H1 (cell line): ENCODE results near the gene FGD5. TPM values are rescaled to one million over a fixed set of nuclear protein-coding genes. Genes with fewer than 3 reads are reported as not detected.

ENCODE experiments used
- CTCF ChIA-PET: fragments of 300-600 bp; sonication (Branson Sonifier 250); formaldehyde crosslinking; loops from one replicate; lab custom pipeline; 2021; ENCODE audit not compliant: partially characterized antibody; lab: Charles Lee
- POLR2A ChIA-PET: fragments of 300-600 bp; sonication (Branson Sonifier 250); formaldehyde crosslinking; loops from one replicate; lab custom pipeline; 2021; ENCODE audit warnings: inconsistent platforms; ENCODE audit not compliant: partially characterized antibody; lab: Charles Lee
- DNase-seq, 2 experiments: peaks; one replicate each; pipeline versions ENCODE4 v3.0.0 to v3.0.0-alpha.2; 2010 to 2022; ENCODE audit warnings: low spot score in 2 of 2, low read depth in 1 of 2, mixed read lengths in 1 of 2
- FAIRE-seq: peaks from 2 replicates; lab custom pipeline; 2011; peaks lifted over from hg19 to GRCh38; lab: Jason Lieb, UNC
- H2AFZ ChIP-seq: 2 replicates; pipeline ENCODE4 v1.8.1; 2012; ENCODE audit warnings: low read length, inconsistent platforms
- H2AK5ac ChIP-seq: 2 replicates; pipeline ENCODE4 v1.6.1; 2013; ENCODE audit warnings: low read depth, low read length
- H2BK120ac ChIP-seq: replicated peaks from 2 replicates; pipeline ENCODE3; 2013; ENCODE audit warnings: low read depth, low read length, inconsistent platforms
- H2BK12ac ChIP-seq: 2 replicates; pipeline ENCODE4 v1.6.1; 2013; ENCODE audit warnings: low read depth, low read length
- H2BK15ac ChIP-seq: 2 replicates; pipeline ENCODE4 v1.6.1; 2013; ENCODE audit warnings: low read length
- H2BK20ac ChIP-seq: 2 replicates; pipeline ENCODE4 v1.6.1; 2013; ENCODE audit warnings: low read length
- H2BK5ac ChIP-seq: 2 replicates; pipeline ENCODE4 v1.6.1; 2013; ENCODE audit warnings: low read depth, low read length
- H3K14ac ChIP-seq: 2 replicates; pipeline ENCODE4 v1.6.1; 2013; ENCODE audit warnings: inconsistent platforms; ENCODE audit not compliant: insufficient read length
- H3K18ac ChIP-seq: 2 replicates; pipeline ENCODE4 v1.6.1; 2013; ENCODE audit warnings: low read length; ENCODE audit errors: extremely low read depth
- H3K23ac ChIP-seq: 2 replicates; pipeline ENCODE4 v1.6.1; 2013; ENCODE audit warnings: inconsistent platforms; ENCODE audit not compliant: insufficient read length
- H3K23me2 ChIP-seq: 2 replicates; pipeline ENCODE4 v1.6.1; 2013; ENCODE audit warnings: low read depth, low read length
- H3K27ac ChIP-seq: 2 replicates; pipeline ENCODE4 v1.6.1; 2011; ENCODE audit warnings: low read depth, low read length, inconsistent platforms
- H3K27me3 ChIP-seq, 4 experiments: replicated peaks in 1 of 4; 1 replicate in 1 of 4; 2 replicates in 3 of 4; pipeline versions ENCODE4 v1.6.1 to v1.8.1; 2011 to 2013; ENCODE audit warnings: low read length in 3 of 4, mild to moderate bottlenecking in 3 of 4, inconsistent platforms in 2 of 4, mixed read lengths in 2 of 4, moderate library complexity in 1 of 4; ENCODE audit not compliant: control insufficient read depth in 3 of 4, insufficient read depth in 3 of 4; ENCODE audit errors: extremely low read depth in 1 of 4
- H3K36me3 ChIP-seq, 4 experiments: 2 replicates each; pipeline versions ENCODE4 v1.6.1 to v1.8.1; 2011 to 2013; ENCODE audit warnings: mild to moderate bottlenecking in 4 of 4, low read length in 3 of 4, moderate library complexity in 2 of 4, control low read depth in 1 of 4, inconsistent platforms in 1 of 4; ENCODE audit not compliant: insufficient read depth in 4 of 4, control insufficient read depth in 2 of 4
- H3K4ac ChIP-seq: replicated peaks from 2 replicates; pipeline ENCODE3; 2013; ENCODE audit warnings: low read length, low read depth, mixed read lengths, inconsistent platforms; ENCODE audit not compliant: insufficient read length
- H3K4me1 ChIP-seq, 4 experiments: replicated peaks in 1 of 4; 1 replicate in 1 of 4; 2 replicates in 3 of 4; pipeline versions ENCODE4 v1.6.1 to v1.8.1; 2011 to 2013; ENCODE audit warnings: low read length in 3 of 4, inconsistent platforms in 2 of 4, mixed read lengths in 1 of 4; ENCODE audit not compliant: insufficient read depth in 4 of 4, control insufficient read depth in 3 of 4
- H3K4me2 ChIP-seq, 2 experiments: 2 replicates each; pipeline versions ENCODE4 v1.6.1 to v1.8.1; 2011 to 2013; ENCODE audit warnings: low read depth in 2 of 2, low read length in 2 of 2, control low read depth in 1 of 2, inconsistent platforms in 1 of 2, mild to moderate bottlenecking in 1 of 2; ENCODE audit not compliant: insufficient read depth in 1 of 2
- H3K4me3 ChIP-seq, 4 experiments: fragments of 200-600, 300-600 bp in 1 of 4; sonication (generic), shearing (Covaris generic), sonication (Bioruptor Twin) in 1 of 4; 2 replicates each; pipeline versions ENCODE4 v1.5.1 to v1.8.1; 2011 to 2016; ENCODE audit warnings: low read length in 4 of 4, low read depth in 3 of 4, control low read depth in 2 of 4, inconsistent platforms in 2 of 4, mild to moderate bottlenecking in 2 of 4, mixed read lengths in 1 of 4, moderate library complexity in 1 of 4; ENCODE audit not compliant: insufficient read depth in 2 of 4; ENCODE audit errors: extremely low read depth in 1 of 4
- H3K56ac ChIP-seq: replicated peaks from 2 replicates; pipeline ENCODE3; 2013; ENCODE audit warnings: low read depth, mild to moderate bottlenecking, mixed read lengths, low read length, inconsistent platforms; ENCODE audit not compliant: insufficient read length
- H3K79me1 ChIP-seq: 2 replicates; pipeline ENCODE4 v1.6.1; 2013; ENCODE audit warnings: low read depth, low read length, control low read depth
- H3K79me2 ChIP-seq, 2 experiments: 2 replicates each; pipeline versions ENCODE4 v1.6.1 to v1.8.1; 2012 to 2013; ENCODE audit warnings: low read length in 2 of 2, mild to moderate bottlenecking in 2 of 2, inconsistent platforms in 1 of 2; ENCODE audit not compliant: insufficient read depth in 2 of 2, control insufficient read depth in 1 of 2
- H3K9ac ChIP-seq, 4 experiments: replicated peaks in 1 of 4; 1 replicate in 1 of 4; 2 replicates in 3 of 4; pipeline versions ENCODE4 v1.6.1 to v1.8.1; 2011 to 2013; ENCODE audit warnings: low read depth in 3 of 4, low read length in 3 of 4, control low read depth in 2 of 4, mild to moderate bottlenecking in 2 of 4, moderate library complexity in 2 of 4, inconsistent platforms in 1 of 4; ENCODE audit errors: extremely low read depth in 1 of 4
- H3K9me3 ChIP-seq, 2 experiments: 2 replicates each; pipeline versions ENCODE4 v1.6.1 to v1.8.1; 2012 to 2013; ENCODE audit warnings: mild to moderate bottlenecking in 2 of 2, moderate library complexity in 2 of 2, control low read depth in 1 of 2, inconsistent platforms in 1 of 2, low read depth in 1 of 2, low read length in 1 of 2, mixed read lengths in 1 of 2; ENCODE audit not compliant: insufficient read depth in 2 of 2
- H4K20me1 ChIP-seq, 2 experiments: replicated peaks in 1 of 2; 2 replicates each; pipeline versions ENCODE3 to v1.8.1; 2011 to 2013; ENCODE audit warnings: inconsistent platforms in 2 of 2, low read length in 2 of 2, mild to moderate bottlenecking in 1 of 2; ENCODE audit not compliant: insufficient read depth in 2 of 2, control insufficient read depth in 1 of 2
- H4K5ac ChIP-seq: 2 replicates; pipeline ENCODE4 v1.6.1; 2013; ENCODE audit warnings: low read length, low read depth, mixed read lengths, inconsistent platforms; ENCODE audit not compliant: insufficient read length
- H4K8ac ChIP-seq: 2 replicates; pipeline ENCODE4 v1.8.0; 2013; ENCODE audit warnings: mild to moderate bottlenecking, moderate library complexity, low read length, inconsistent platforms; ENCODE audit not compliant: insufficient read depth; ENCODE audit errors: extremely low read depth
- H4K91ac ChIP-seq: replicated peaks from 2 replicates; pipeline ENCODE3; 2013; ENCODE audit warnings: low read length, mixed read lengths, inconsistent platforms; ENCODE audit not compliant: insufficient read length
- CTCF ChIP-seq, 3 experiments: IDR thresholded peaks; 1 replicate in 2 of 3; 2 replicates in 1 of 3; pipeline versions ENCODE4 v1.5.1 to v1.6.1; 2011; ENCODE audit warnings: low read length in 3 of 3, mild to moderate bottlenecking in 3 of 3, inconsistent platforms in 2 of 3, low read depth in 1 of 3, moderate library complexity in 1 of 3; ENCODE audit not compliant: insufficient read depth in 1 of 3; ENCODE audit errors: control extremely low read depth in 1 of 3
- JUN ChIP-seq: IDR thresholded peaks from 2 replicates; pipeline ENCODE4 v1.6.1; 2011; ENCODE audit warnings: low read depth, mild to moderate bottlenecking, improper control_type of control experiment, low read length
- KDM4A ChIP-seq: IDR thresholded peaks from one replicate; pipeline ENCODE4 v1.7.1; 2012; ENCODE audit warnings: low read depth, mild to moderate bottlenecking, moderate library complexity, low read length, inconsistent platforms; ENCODE audit not compliant: severe bottlenecking
- RBBP5 ChIP-seq: IDR thresholded peaks from 2 replicates; pipeline ENCODE4 v1.7.1; 2012; ENCODE audit warnings: low read depth, mild to moderate bottlenecking, inconsistent platforms, low read length, moderate library complexity, borderline replicate concordance
- SAP30 ChIP-seq: fragments of 300-600 bp; sonication (generic); IDR thresholded peaks from 2 replicates; pipeline ENCODE4 v1.7.1; 2012; ENCODE audit warnings: low read length, moderate library complexity, mild to moderate bottlenecking, inconsistent platforms; ENCODE audit not compliant: insufficient read depth, insufficient replicate concordance
- TCF12 ChIP-seq: IDR thresholded peaks from 2 replicates; pipeline ENCODE4 v1.6.1; 2011; ENCODE audit warnings: low read depth, mild to moderate bottlenecking, low read length
- YY1 ChIP-seq: IDR thresholded peaks from 2 replicates; pipeline ENCODE4 v1.6.1; 2011; ENCODE audit warnings: low read depth, mild to moderate bottlenecking, low read length
- WGBS, 2 experiments: shearing (Covaris generic) in 1 of 2; methylation state at CpG; one replicate each; pipeline versions ENCODE4 v1.1.6 to v1.1.7; 2013 to 2015; ENCODE audit warnings: low lambda C conversion rate in 2 of 2, mixed read lengths in 2 of 2, inconsistent platforms in 1 of 2, low coverage in 1 of 2, missing lambda C conversion rate in 1 of 2; ENCODE audit not compliant: insufficient replicate concordance in 2 of 2, insufficient coverage in 1 of 2, insufficient read length in 1 of 2; ENCODE audit errors: extremely low coverage in 1 of 2, missing lambda C conversion rate in 1 of 2; 5-methylcytosine and 5-hydroxymethylcytosine counted together
- polyA plus RNA-seq, 7 experiments: library from polyadenylated mRNA; depleted of rRNA in 3 of 7; stranded (reverse) in 5 of 7; unstranded in 2 of 7; fragments of >200 nt in 5 of 7; fragments of 200-250 nt in 2 of 7; gene quantifications; 1 replicate in 5 of 7; 2 replicates in 1 of 7; 4 replicates in 1 of 7; pipeline versions ENCODE4 v1.2.1 to v1.2.3, GENCODE V29; 2011 to 2013; ENCODE audit warnings: missing spikeins in 2 of 7, mixed read lengths in 2 of 7
- total RNA-seq: library from RNA; stranded (reverse); fragmentation: NEBNext Ultra II Directional; extraction: Animal tissue kit (Norgen Biotek cat#: 25700); gene quantifications from 2 replicates; pipeline ENCODE4 v1.2.1, GENCODE V29; 2021

The FGD5 gene
- total and polyA plus RNA-seq, 2 of the 8 experiments (the other 6 are each of a cell fraction or from before 2014, with no cell fraction given) = 4.7 to 14.3 TPM

- H4K5ac ChIP-seq = no peak overlapping the region
- H2AFZ ChIP-seq = no peak overlapping the region
- no peaks in the 10 kb centered on the region for H3K9me3 ChIP-seq
- no peak for TF ChIP-seq KDM4A
- TF ChIP-seq TCF12 = no peak
- TF ChIP-seq SAP30 = no peak
- no peak for TF ChIP-seq RBBP5
- TF ChIP-seq JUN = no peak
- no peak for TF ChIP-seq YY1
- TF ChIP-seq CTCF (IDR thresholded peaks at IDR 0.05; ENCODE audit: control extremely low read depth in 1 of 3, insufficient read depth in 1 of 3, low read depth in 1 of 3, low read length in 3 of 3) = no peak
- TF ChIP-seq, all 59 proteins: peak for 0
- Histone ChIP-seq H2AK5ac (no peak overlapping the region), H3K36me3 (no peaks in the 10 kb centered on the region), H2BK5ac (no peak overlapping the region), H3K4ac (no peak overlapping the region), H4K91ac (no peak overlapping the region), H3K23me2 (no peaks in the 10 kb centered on the region; the same call in 1 of the 2 replicates), H3K18ac (no peak overlapping the region), H2BK120ac (no peak overlapping the region), H3K27ac (no peak overlapping the region), H3K4me3 (no peak overlapping the region), H2BK12ac (no peak overlapping the region; the same call in 1 of the 2 replicates), H3K79me2 (no peaks in the 10 kb centered on the region), H3K14ac (no peak overlapping the region), H2BK15ac (no peak overlapping the region), H3K4me1 (peaks cover 4 to 16% (median 13%) of the 10 kb centered on the region in 4 experiments), H3K9ac (peak overlapping the region in 1 of 4 experiments; percentile 4; a peak in 2 of 7 replicates), H3K27me3 (no peaks in the 10 kb centered on the region), H4K20me1 (no peaks in the 10 kb centered on the region), H3K79me1 (no peaks in the 10 kb centered on the region), H4K8ac (no peak overlapping the region), H3K23ac (no peak overlapping the region), H2BK20ac (no peak overlapping the region), H3K56ac (no peak overlapping the region), H3K4me2 (no peak overlapping the region)
- POLR2A ChIA-PET = interaction anchor here (0.8 to 1.6 kb wide), 5 partner anchors 8 to 50 kb away, joined by 3 to 4 read pairs (median 3); no protein-coding TSS in a partner anchor
- DNase-seq = no peak
- CTCF ChIA-PET = interaction anchor here (0.7 to 4.9 kb wide), 21 partner anchors 8 to 226 kb away, joined by 3 to 54 read pairs (median 5); no protein-coding TSS in a partner anchor
- FAIRE-seq = no peak
- WGBS, 2 experiments = 82% methylated on average over 7 of the region's 7 CpGs; no CpG with 5 or more reads in 1 of the 2 experiments
Observed at GRCh38 chr3:14861031-14861430, 42.3 kb downstream of the FGD5 start.
